Caco-2 (cell line): Measurements from ENCODE around the gene GSTO1. TPM values are rescaled to one million over a fixed set of nuclear protein-coding genes. Genes with fewer than 3 reads are reported as not detected.

ENCODE experiments used
- BruUV-seq: library from RNA; stranded (reverse); fragments of 400-500 nt; replicated peaks from 2 replicates; lab custom pipeline; 2021; lab: Mats Ljungman, UMichigan
- CTCF ChIA-PET: fragments of 300-600 bp; sonication (Branson Sonifier 250); formaldehyde crosslinking; loops from one replicate; lab custom pipeline; 2022; ENCODE audit warnings: antibody characterized with exemption; lab: Charles Lee
- POLR2A ChIA-PET: fragments of 300-600 bp; sonication (Branson Sonifier 250); formaldehyde crosslinking; loops from one replicate; lab custom pipeline; 2022; ENCODE audit warnings: antibody characterized with exemption; lab: Charles Lee
- DNase-seq, 2 experiments: peaks; one replicate each; pipeline versions ENCODE4 v3.0.0 to v3.0.0-alpha.2; 2020 to 2022
- H3K27me3 ChIP-seq: replicated peaks from 2 replicates; pipeline ENCODE4 v1.6.0; 2011; ENCODE audit warnings: low read length; ENCODE audit not compliant: control insufficient read depth, insufficient read depth
- H3K36me3 ChIP-seq: 2 replicates; pipeline ENCODE4 v1.5.1; 2011; ENCODE audit warnings: low read length; ENCODE audit not compliant: control insufficient read depth, insufficient read depth
- H3K4me1 ChIP-seq: fragments of 250-450 bp; sonication (Bioruptor Pico); 2 replicates; pipeline ENCODE4 v1.5.1; 2020; ENCODE audit warnings: mild to moderate bottlenecking
- H3K4me3 ChIP-seq: 2 replicates; pipeline ENCODE4 v1.5.1; 2011; ENCODE audit warnings: low read depth, mild to moderate bottlenecking, control low read depth, low read length
- H3K9me3 ChIP-seq: fragments of 250-450 bp; sonication (Bioruptor Pico); 2 replicates; pipeline ENCODE4 v1.5.1; 2020; ENCODE audit warnings: mild to moderate bottlenecking, moderate library complexity
- H3K27ac Mint-ChIP-seq: one replicate; pipeline ENCODE4 v1.8.0; 2022; ENCODE audit warnings: mixed read lengths; ENCODE audit not compliant: unreplicated experiment
- H3K27me3 Mint-ChIP-seq: one replicate; pipeline ENCODE4 v1.8.0; 2022; ENCODE audit warnings: mixed read lengths; ENCODE audit not compliant: insufficient read depth, unreplicated experiment
- H3K36me3 Mint-ChIP-seq: one replicate; pipeline ENCODE4 v1.8.0; 2022; ENCODE audit warnings: mild to moderate bottlenecking, mixed read lengths; ENCODE audit not compliant: insufficient read depth, unreplicated experiment
- H3K4me1 Mint-ChIP-seq: one replicate; pipeline ENCODE4 v1.8.0; 2022; ENCODE audit warnings: low read depth, mixed read lengths; ENCODE audit not compliant: unreplicated experiment
- H3K4me3 Mint-ChIP-seq: one replicate; pipeline ENCODE4 v1.8.0; 2022; ENCODE audit warnings: mild to moderate bottlenecking, moderate library complexity, mixed read lengths; ENCODE audit not compliant: unreplicated experiment
- H3K9me3 Mint-ChIP-seq: one replicate; pipeline ENCODE4 v1.8.0; 2022; ENCODE audit warnings: mixed read lengths; ENCODE audit not compliant: unreplicated experiment
- intact Hi-C: fragments of 100-400 bp; cut with micrococcal nuclease; formaldehyde crosslinking; loops from one replicate; pipeline ENCODE4 v1.10.0; 2022; ENCODE audit not compliant: unreplicated experiment
- total RNA-seq: library from RNA; stranded (reverse); gene quantifications from 2 replicates; pipeline ENCODE4 v1.2.3, GENCODE V29; 2022
- TF ChIP-seq, protein P1 (sequence below), 2 experiments: fragments of 200-600 bp in 1 of 2; IDR thresholded peaks; 1 replicate in 1 of 2; 2 replicates in 1 of 2; pipeline versions ENCODE4 v1.5.1 to v1.8.0; 2011 to 2022; ENCODE audit warnings: antibody characterized with exemption in 1 of 2, control low read depth in 1 of 2, inconsistent platforms in 1 of 2, low read depth in 1 of 2, low read length in 1 of 2, mild to moderate bottlenecking in 1 of 2, moderate library complexity in 1 of 2; ENCODE audit not compliant: insufficient read depth in 1 of 2, severe bottlenecking in 1 of 2, unreplicated experiment in 1 of 2

GSTO1 gene
- total RNA-seq, 1 experiment from 2014 or later = 167 TPM

DNA sequence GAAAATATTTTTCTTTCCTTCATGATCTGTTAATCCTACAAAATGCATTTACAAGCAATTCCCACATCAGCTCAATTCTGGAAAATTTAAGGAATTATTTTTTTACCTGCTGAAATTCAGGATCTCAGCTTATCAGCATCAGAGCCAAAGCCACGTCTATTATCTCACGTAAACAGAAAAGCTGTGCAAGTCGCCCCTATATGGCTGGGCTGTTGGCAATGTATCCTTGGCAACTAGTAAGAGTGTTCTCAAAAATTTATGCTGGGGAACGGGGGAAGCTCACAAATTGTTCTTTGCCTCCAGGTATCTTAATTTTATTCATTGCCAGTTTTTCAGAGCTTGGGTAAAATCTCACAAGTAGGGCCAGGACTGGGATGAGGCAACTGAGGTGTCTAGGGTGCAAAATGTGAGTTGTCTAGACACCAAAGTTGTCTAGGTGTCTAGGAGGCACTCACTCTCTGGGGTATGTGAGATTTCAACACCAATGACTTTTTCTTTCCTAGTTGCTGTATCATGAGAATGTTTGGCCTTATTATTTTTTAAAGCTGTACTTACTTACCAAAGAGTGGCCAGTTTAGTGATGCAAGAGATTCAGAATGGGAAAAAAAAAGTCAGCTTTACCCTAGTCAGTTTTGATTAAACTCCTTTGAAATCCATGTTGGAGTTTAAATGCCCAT is 19.3 kb downstream of the GSTO1 start:
- Mint-ChIP-seq H3K36me3 (peaks cover 3% of the 10 kb centered on the region), H3K27me3 (no peaks in the 10 kb centered on the region), H3K4me3 (no peak overlapping the region), H3K27ac (no peak overlapping the region), H3K9me3 (no peaks in the 10 kb centered on the region), H3K4me1 (no peaks in the 10 kb centered on the region)
- no peak overlapping the region for H3K4me3 ChIP-seq
- TF ChIP-seq, protein P1, sequence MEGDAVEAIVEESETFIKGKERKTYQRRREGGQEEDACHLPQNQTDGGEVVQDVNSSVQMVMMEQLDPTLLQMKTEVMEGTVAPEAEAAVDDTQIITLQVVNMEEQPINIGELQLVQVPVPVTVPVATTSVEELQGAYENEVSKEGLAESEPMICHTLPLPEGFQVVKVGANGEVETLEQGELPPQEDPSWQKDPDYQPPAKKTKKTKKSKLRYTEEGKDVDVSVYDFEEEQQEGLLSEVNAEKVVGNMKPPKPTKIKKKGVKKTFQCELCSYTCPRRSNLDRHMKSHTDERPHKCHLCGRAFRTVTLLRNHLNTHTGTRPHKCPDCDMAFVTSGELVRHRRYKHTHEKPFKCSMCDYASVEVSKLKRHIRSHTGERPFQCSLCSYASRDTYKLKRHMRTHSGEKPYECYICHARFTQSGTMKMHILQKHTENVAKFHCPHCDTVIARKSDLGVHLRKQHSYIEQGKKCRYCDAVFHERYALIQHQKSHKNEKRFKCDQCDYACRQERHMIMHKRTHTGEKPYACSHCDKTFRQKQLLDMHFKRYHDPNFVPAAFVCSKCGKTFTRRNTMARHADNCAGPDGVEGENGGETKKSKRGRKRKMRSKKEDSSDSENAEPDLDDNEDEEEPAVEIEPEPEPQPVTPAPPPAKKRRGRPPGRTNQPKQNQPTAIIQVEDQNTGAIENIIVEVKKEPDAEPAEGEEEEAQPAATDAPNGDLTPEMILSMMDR (IDR thresholded peaks at IDR 0.05; ENCODE audit: insufficient read depth in 1 of 2, low read depth in 1 of 2, low read length in 1 of 2, severe bottlenecking in 1 of 2, unreplicated experiment in 1 of 2) = no peak
- no peaks in the 10 kb centered on the region for H3K4me1 ChIP-seq
- DNase-seq = no peak
- POLR2A ChIA-PET = no interaction called here
- H3K36me3 ChIP-seq = no peaks in the 10 kb centered on the region
- H3K27me3 ChIP-seq = no peaks in the 10 kb centered on the region
- H3K9me3 ChIP-seq = no peaks in the 10 kb centered on the region
- CTCF ChIA-PET = interaction anchor here (1.1 kb wide), 1 partner anchor 31 kb away, joined by 3 read pairs; no protein-coding TSS in a partner anchor
- intact Hi-C loops = no loop called here
- BruUV-seq = no TSS peak

DNA sequence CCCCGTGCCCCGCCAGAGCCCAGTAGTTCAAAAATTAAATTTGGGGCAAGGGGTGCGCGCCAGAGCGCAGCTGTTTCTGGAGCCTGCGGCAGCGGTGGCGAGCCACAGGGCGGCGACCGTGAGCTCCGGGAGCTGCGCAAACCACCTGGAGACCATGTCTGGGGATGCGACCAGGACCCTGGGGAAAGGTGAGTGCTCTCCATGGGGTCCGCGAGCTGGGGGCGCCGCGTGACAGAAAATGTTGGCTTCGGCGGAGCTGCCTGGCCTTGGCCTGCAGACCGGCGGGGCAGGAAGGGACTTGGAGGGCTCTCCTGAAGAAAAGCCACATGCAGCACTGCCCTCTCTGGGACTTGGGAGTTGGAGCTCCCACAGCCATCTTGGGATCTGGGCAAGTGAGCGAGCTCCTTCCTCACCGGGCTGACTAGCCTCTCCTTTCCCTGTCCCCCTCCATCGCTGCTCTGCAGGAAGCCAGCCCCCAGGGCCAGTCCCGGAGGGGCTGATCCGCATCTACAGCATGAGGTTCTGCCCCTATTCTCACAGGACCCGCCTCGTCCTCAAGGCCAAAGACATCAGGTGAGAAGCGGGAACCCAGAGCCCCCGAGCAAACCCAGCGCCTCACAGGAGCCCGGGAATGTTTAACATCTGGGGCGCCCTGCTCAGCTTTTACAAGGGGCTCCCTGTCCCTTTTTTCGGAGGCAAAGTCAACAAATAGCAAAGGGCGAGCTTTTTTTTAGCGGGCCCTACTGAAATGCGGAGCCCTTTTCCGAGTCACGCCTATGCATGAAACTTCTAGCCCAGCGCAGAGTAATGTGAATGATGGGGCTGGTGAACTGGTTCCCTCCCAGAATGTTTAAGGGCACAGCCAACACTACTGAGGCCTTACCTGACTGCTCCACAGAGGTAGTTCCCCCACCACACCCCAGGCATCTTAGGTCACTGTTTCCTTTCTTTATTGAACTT is 20.4 kb downstream of the GSTO1 start:
- Histone ChIP-seq H3K36me3 (no peaks in the 10 kb centered on the region), H3K9me3 (no peaks in the 10 kb centered on the region), H3K4me1 (no peaks in the 10 kb centered on the region), H3K27me3 (no peaks in the 10 kb centered on the region), H3K4me3 (no peak overlapping the region)
- Mint-ChIP-seq H3K4me1 (no peaks in the 10 kb centered on the region), H3K4me3 (no peak overlapping the region), H3K9me3 (no peaks in the 10 kb centered on the region), H3K27ac (no peak overlapping the region), H3K36me3 (no peaks in the 10 kb centered on the region), H3K27me3 (no peaks in the 10 kb centered on the region)
- BruUV-seq = no TSS peak
- intact Hi-C loops = no loop called here
- TF ChIP-seq, protein P1 (IDR thresholded peaks at IDR 0.05; ENCODE audit: insufficient read depth in 1 of 2, low read depth in 1 of 2, low read length in 1 of 2, severe bottlenecking in 1 of 2, unreplicated experiment in 1 of 2) = no peak
- no peak for DNase-seq
- POLR2A ChIA-PET = no interaction called here
- CTCF ChIA-PET = no interaction called here

DNA sequence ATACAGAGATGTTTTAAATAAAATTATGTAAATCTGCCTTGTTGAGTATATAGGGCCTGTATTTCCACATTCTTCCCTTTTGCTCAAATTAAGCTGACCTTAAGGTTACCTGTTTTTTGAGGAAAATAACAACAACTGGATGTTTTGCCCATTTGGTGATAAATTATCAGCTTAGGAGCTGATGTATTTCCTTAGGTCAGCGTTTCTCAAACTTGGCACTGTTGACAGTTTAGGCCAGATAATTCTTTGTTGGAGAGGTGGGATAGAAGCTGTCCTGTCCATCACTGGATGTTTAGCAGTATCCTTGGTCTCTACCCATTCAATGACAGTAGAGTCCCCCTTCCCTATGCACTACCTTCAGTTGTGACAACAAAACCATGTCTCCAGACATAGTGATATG is 21.5 kb downstream of the GSTO1 start:
- Mint-ChIP-seq H3K4me3 (no peak overlapping the region), H3K9me3 (no peaks in the 10 kb centered on the region), H3K4me1 (no peaks in the 10 kb centered on the region), H3K27me3 (no peaks in the 10 kb centered on the region), H3K36me3 (no peaks in the 10 kb centered on the region), H3K27ac (no peak overlapping the region)
- no peaks in the 10 kb centered on the region for H3K36me3 ChIP-seq
- no TSS peak for BruUV-seq
- intact Hi-C loops = no loop called here
- no peak for DNase-seq
- H3K27me3 ChIP-seq = no peaks in the 10 kb centered on the region
- ChIA-PET POLR2A (no interaction called here), CTCF (no interaction called here)
- no peak overlapping the region for H3K4me3 ChIP-seq
- H3K4me1 ChIP-seq = no peaks in the 10 kb centered on the region
- no peaks in the 10 kb centered on the region for H3K9me3 ChIP-seq
- TF ChIP-seq, protein P1 (IDR thresholded peaks at IDR 0.05; ENCODE audit: insufficient read depth in 1 of 2, low read depth in 1 of 2, low read length in 1 of 2, severe bottlenecking in 1 of 2, unreplicated experiment in 1 of 2) = no peak
